ENCODE data around the gene ZNF296. TPM values are rescaled to one million over a fixed set of nuclear protein-coding genes. Genes with fewer than 3 reads are reported as not detected.

ZNF296 gene
- total RNA-seq, 6 donors from 2014 or later = 1.5 to 7.3 (median 2.4) TPM

DNA sequence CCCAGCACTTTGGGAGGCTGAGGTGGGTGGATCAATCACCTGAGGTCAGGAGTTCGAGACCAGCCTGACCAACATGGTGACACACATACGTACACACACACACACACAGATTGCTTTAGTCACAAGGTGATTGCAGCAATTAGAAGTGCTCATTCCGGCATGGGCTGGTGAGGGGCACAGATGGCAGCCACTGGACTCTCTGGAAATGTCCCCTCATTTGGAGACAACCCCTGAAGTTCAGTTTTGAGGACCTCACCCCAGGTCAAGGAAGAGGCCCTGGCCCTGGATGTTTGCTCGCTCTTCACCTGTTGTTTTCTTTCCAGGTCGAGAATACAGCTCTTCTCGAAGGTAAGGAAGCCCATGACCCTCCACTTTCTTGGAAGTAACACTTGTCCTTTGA is 6.1 kb downstream of the ZNF296 start:
- no peak for ATAC-seq (ENCODE audit: low FRiP score in 2 of 2)
- Histone ChIP-seq H3K4me1 (peaks cover 6 to 16% (median 12%) of the 10 kb centered on the region in 4 donors), H3K36me3 (peaks cover 24 to 74% (median 67%) of the 10 kb centered on the region in 4 donors), H3K27ac (no peak overlapping the region), H3K4me3 (no peak overlapping the region), H3K27me3 (no peaks in the 10 kb centered on the region), H3K9me3 (no peaks in the 10 kb centered on the region)
- WGBS, 2 donors = 88 to 92% methylated on average over 5 to 6 of the region's 6 CpGs
- DNase-seq = no peak
- TF ChIP-seq POLR2A (IDR thresholded peaks at IDR 0.05) = no peak
- no peak for TF ChIP-seq POLR2AphosphoS5 (IDR thresholded peaks at IDR 0.05)
- TF ChIP-seq, protein P1, sequence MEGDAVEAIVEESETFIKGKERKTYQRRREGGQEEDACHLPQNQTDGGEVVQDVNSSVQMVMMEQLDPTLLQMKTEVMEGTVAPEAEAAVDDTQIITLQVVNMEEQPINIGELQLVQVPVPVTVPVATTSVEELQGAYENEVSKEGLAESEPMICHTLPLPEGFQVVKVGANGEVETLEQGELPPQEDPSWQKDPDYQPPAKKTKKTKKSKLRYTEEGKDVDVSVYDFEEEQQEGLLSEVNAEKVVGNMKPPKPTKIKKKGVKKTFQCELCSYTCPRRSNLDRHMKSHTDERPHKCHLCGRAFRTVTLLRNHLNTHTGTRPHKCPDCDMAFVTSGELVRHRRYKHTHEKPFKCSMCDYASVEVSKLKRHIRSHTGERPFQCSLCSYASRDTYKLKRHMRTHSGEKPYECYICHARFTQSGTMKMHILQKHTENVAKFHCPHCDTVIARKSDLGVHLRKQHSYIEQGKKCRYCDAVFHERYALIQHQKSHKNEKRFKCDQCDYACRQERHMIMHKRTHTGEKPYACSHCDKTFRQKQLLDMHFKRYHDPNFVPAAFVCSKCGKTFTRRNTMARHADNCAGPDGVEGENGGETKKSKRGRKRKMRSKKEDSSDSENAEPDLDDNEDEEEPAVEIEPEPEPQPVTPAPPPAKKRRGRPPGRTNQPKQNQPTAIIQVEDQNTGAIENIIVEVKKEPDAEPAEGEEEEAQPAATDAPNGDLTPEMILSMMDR (IDR thresholded peaks at IDR 0.05) = no peak
- no peak for TF ChIP-seq EP300 (IDR thresholded peaks at IDR 0.05)

DNA sequence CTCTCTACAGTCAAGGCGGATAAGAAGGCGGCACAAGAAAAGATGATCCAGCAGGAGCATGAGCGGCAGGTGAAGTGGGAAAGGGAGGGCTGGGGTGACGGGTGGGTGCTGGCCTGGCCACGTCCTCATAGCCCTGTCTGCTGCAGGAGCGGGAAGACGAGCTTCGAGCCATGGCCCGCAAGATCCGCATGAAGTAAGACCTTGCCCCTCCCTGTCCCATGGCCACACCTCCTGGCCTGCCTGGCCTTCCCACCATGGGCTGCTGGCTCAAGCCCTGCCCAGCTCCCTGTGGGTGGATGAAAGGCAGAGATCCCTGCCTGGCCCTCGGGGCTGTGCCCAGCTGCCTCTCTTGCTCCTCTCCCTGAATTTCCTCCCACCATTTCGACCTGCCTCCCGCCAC is 7.2 kb downstream of the ZNF296 start:
- H3K27me3 ChIP-seq = no peaks in the 10 kb centered on the region
- no peak overlapping the region for H3K27ac ChIP-seq
- no peaks in the 10 kb centered on the region for H3K9me3 ChIP-seq
- 77 to 79% methylated on average over 13 of the region's 13 CpGs for WGBS, 2 donors
- H3K4me1 ChIP-seq = peaks cover 0 to 9% (median 5%) of the 10 kb centered on the region in 4 donors
- TF ChIP-seq POLR2A (IDR thresholded peaks at IDR 0.05) (no peak), EP300 (IDR thresholded peaks at IDR 0.05) (no peak), POLR2AphosphoS5 (IDR thresholded peaks at IDR 0.05) (no peak)
- TF ChIP-seq, protein P1 (IDR thresholded peaks at IDR 0.05) = no peak
- peak in 1 of 2 donors; percentile 60 for DNase-seq
- peak in 1 of 2 donors; percentile 44 for ATAC-seq (ENCODE audit: low FRiP score in 2 of 2)
- H3K4me3 ChIP-seq = no peak overlapping the region
- peaks cover 30 to 85% (median 78%) of the 10 kb centered on the region in 4 donors for H3K36me3 ChIP-seq

DNA sequence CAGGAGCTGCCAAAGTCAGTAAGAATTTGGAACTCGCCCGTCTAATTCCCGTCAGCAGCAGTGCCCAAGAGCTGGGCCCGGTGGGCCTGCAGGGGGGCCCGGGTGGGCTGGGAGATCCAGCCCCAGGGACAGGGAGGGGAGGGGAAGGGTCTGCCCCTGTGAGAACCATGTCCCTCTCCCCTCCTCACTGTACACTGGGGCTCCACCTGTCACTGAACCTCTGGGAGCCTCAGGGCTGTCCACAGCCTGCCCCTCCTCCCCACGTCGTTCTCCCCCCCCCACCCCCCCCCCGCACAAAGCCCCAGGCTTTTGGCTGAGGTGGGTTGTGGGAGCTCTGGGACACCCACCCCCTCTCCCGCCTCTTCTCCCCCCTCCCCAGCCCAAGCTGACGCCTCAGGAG is 8.2 kb downstream of the ZNF296 start:
- TF ChIP-seq POLR2A (IDR thresholded peaks at IDR 0.05) (no peak), EP300 (IDR thresholded peaks at IDR 0.05) (no peak), POLR2AphosphoS5 (IDR thresholded peaks at IDR 0.05) (no peak)
- TF ChIP-seq, protein P1 (IDR thresholded peaks at IDR 0.05) = no peak
- H3K4me3 ChIP-seq = no peak overlapping the region
- H3K27me3 ChIP-seq = no peaks in the 10 kb centered on the region
- no peak for ATAC-seq (ENCODE audit: low FRiP score in 2 of 2)
- DNase-seq = no peak
- H3K27ac ChIP-seq = no peak overlapping the region
- peaks cover 36 to 95% (median 87%) of the 10 kb centered on the region in 4 donors for H3K36me3 ChIP-seq
- 98% methylated on average over 10 of the region's 10 CpGs; no CpG with 5 or more reads in 1 of the 2 donors for WGBS, 2 donors
- no peaks in the 10 kb centered on the region for H3K9me3 ChIP-seq
- peaks cover 0 to 9% (median 5%) of the 10 kb centered on the region in 4 donors for H3K4me1 ChIP-seq

DNA sequence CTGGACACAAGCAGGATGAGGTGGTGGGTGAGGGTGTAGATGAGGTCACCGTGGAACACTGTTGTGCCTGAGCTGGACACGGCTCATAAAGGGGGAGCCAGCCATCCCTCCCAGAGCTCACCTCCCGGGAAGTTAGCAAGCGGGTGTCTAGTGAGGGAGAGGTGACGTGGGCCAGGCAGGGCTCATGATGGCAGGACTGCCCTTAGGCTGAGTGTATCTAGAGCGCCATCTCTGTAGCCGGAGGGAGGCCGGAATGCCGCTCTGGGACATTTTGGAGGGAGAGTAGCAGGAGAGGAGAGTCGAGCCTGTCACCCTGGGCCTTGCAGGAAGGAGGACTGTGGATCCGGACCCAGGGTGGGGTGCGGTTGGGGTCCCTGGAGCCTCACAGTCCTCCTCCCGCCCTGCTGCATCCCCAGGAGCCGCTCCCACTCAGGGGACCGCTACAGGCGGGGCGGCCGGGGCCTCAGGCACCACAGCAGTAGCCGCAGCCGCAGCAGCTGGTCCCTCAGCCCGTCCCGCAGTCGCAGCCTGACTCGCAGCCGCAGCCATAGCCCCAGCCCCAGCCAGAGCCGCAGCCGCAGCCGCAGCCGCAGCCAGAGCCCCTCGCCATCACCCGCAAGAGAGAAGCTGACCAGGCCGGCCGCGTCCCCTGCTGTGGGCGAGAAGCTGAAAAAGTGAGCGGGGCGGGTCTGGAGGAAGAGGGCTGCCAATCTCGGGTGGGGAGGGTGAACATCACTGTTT is 9.2 kb downstream of the ZNF296 start:
- H3K36me3 ChIP-seq = peaks cover 36 to 100% (median 94%) of the 10 kb centered on the region in 4 donors
- peak in 1 of 2 donors; percentile 78 for DNase-seq

More for the DNA sequence above, 9.2 kb downstream of the ZNF296 start:
- 95 to 96% methylated on average over 17 to 37 of the region's 38 CpGs for WGBS, 2 donors
- TF ChIP-seq, protein P1 (IDR thresholded peaks at IDR 0.05) = no peak
- TF ChIP-seq POLR2AphosphoS5 (IDR thresholded peaks at IDR 0.05) = no peak
- no peak for TF ChIP-seq EP300 (IDR thresholded peaks at IDR 0.05)
- no peak for TF ChIP-seq POLR2A (IDR thresholded peaks at IDR 0.05)
- no peak overlapping the region for H3K27ac ChIP-seq
- no peak overlapping the region for H3K4me3 ChIP-seq
- no peaks in the 10 kb centered on the region for H3K9me3 ChIP-seq
- no peaks in the 10 kb centered on the region for H3K27me3 ChIP-seq
- peaks cover 0 to 5% (median 1%) of the 10 kb centered on the region in 4 donors for H3K4me1 ChIP-seq
- ATAC-seq (ENCODE audit: low FRiP score in 2 of 2) = no peak

Data from upper lobe of left lung (tissue), 6 donors.